ENCODE data around the gene ABCG2. TPM values are rescaled to one million over a fixed set of nuclear protein-coding genes. Genes with fewer than 3 reads are reported as not detected.
A peak's percentile ranks its signal among the peaks of the same experiment; 100 is the strongest.

Gene ABCG2
- total RNA-seq, 2 experiments from 2014 or later, result 0.75 to 0.81 TPM

DNA sequence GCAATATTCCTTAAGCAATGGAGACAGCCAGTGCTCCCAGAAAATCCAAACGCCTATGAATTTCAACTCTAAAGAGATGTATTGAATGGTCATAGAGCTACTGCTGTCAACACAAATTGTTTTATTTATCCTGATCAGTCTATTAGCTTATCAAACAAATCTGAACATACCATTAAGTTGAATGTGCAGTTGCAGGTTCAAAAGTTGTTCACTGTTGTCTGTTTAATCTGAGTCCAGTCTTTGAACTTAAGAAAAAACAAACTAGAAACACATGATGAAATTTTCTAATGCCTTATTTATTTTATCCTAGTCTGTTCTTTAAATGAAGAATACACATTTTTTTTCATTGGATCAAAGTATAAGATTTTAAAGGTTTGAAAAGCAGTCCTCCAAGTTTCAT, 77.8 kb downstream of the ABCG2 start:
- intact Hi-C loops (cut with micrococcal nuclease), result no loop called here
- ChIA-PET CTCF (no interaction called here), POLR2A (no interaction called here)
- Mint-ChIP-seq H3K27ac (no peak overlapping the region), H3K9me3 (no peaks in the 10 kb centered on the region), H3K27me3 (no peaks in the 10 kb centered on the region), H3K4me1 (ENCODE audit: low read depth) (no peaks in the 10 kb centered on the region), H3K36me3 (peaks cover 4% of the 10 kb centered on the region), H3K4me3 (no peak overlapping the region)
- no peak for DNase-seq

- POLR2A ChIA-PET, result no interaction called here
- Mint-ChIP-seq H3K27ac (no peak overlapping the region), H3K36me3 (peaks cover 11% of the 10 kb centered on the region), H3K9me3 (no peaks in the 10 kb centered on the region), H3K27me3 (no peaks in the 10 kb centered on the region), H3K4me3 (no peak overlapping the region), H3K4me1 (ENCODE audit: low read depth) (no peaks in the 10 kb centered on the region)
- CTCF ChIA-PET, result no interaction called here
- intact Hi-C loops (cut with micrococcal nuclease), result no loop called here
- no peak for DNase-seq
Measured at GRCh38 chr4:88078579-88078978, 79.9 kb downstream of the ABCG2 start.

DNA sequence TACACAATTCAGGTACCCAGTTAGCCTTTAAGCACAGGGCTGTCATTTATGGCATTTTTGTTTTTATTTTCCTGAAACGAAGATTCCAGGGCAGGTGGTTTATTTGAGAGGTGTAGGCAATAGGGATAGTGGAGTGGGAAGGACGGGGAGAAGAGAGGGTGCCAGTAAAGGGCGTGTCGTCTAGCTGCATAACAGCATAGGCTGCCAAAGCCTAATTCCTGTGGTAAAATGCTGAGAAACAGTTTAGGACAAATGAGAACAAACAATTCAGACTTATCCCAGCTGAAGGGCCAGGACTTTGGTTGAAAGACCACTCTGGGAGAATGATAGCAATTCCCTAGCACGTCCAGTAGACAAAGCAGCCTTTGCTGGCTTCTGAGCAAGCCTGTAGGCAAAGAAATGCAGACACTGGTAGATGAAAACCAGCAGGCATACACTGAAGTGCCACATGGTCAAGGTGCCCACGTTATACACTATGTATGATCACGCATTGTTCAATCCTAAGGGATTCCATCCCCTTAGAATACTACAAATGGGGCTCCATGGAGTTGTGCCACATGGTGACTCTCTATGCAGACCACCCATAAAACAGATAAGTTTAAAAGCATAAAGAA, 80.4 kb downstream of the ABCG2 start:
- H3K27ac Mint-ChIP-seq, result no peak overlapping the region
- ChIA-PET POLR2A (no interaction called here), CTCF (no interaction called here)
- no peaks in the 10 kb centered on the region for H3K9me3 Mint-ChIP-seq
- intact Hi-C loops (cut with micrococcal nuclease), result no loop called here
- H3K36me3 Mint-ChIP-seq, result peaks cover 11% of the 10 kb centered on the region
- H3K4me3 Mint-ChIP-seq, result no peak overlapping the region
- H3K27me3 Mint-ChIP-seq, result no peaks in the 10 kb centered on the region
- no peak for DNase-seq
- H3K4me1 Mint-ChIP-seq (ENCODE audit: low read depth), result no peaks in the 10 kb centered on the region

GRCh38 chr4:88075336-88075735, 83.1 kb downstream of the ABCG2 start:
- peaks cover 30% of the 10 kb centered on the region for H3K36me3 Mint-ChIP-seq
- H3K4me1 Mint-ChIP-seq (ENCODE audit: low read depth), result no peaks in the 10 kb centered on the region
- no peak overlapping the region for H3K27ac Mint-ChIP-seq
- no peak for DNase-seq
- ChIA-PET POLR2A (no interaction called here), CTCF (no interaction called here)
- peaks cover 12% of the 10 kb centered on the region for H3K9me3 Mint-ChIP-seq
- no peak overlapping the region for H3K4me3 Mint-ChIP-seq
- intact Hi-C loops (cut with micrococcal nuclease), result no loop called here
- H3K27me3 Mint-ChIP-seq, result no peaks in the 10 kb centered on the region

- no peaks in the 10 kb centered on the region for H3K27me3 Mint-ChIP-seq
- intact Hi-C loops (cut with micrococcal nuclease), result no loop called here
- no peak overlapping the region for H3K4me3 Mint-ChIP-seq
- no peak for DNase-seq
- no peak overlapping the region for H3K27ac Mint-ChIP-seq
- peaks cover 48% of the 10 kb centered on the region for H3K36me3 Mint-ChIP-seq
- ChIA-PET CTCF (interaction anchor here (1.4 kb wide), 1 partner anchor 37 kb away, joined by 4 read pairs; no protein-coding TSS in a partner anchor), POLR2A (no interaction called here)
- H3K4me1 Mint-ChIP-seq (ENCODE audit: low read depth), result no peaks in the 10 kb centered on the region
- H3K9me3 Mint-ChIP-seq, result peaks cover 15% of the 10 kb centered on the region
Measured at GRCh38 chr4:88070031-88070430, 88.4 kb downstream of the ABCG2 start.

DNA sequence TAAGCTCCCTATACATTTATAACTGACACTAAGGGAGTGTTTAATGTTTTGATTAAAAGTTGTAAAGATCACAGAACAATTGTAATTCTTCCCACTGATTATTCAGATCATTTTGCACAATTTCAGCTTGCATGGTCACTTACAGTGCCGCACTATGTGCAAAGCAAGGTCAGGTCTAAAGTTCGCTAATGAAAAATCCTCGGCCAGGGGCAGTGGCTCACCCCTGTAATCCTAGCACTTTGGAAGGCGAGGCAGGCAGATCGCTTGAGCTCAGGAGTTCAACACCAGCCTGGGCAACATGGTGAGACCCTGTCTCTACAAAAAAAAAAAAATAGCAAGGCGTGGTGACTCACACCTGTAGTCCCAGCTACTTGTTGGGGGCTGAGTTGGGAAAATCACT, 94.0 kb downstream of the ABCG2 start:
- Mint-ChIP-seq H3K36me3 (peaks cover 25% of the 10 kb centered on the region), H3K4me1 (ENCODE audit: low read depth) (no peaks in the 10 kb centered on the region), H3K27me3 (no peaks in the 10 kb centered on the region), H3K27ac (no peak overlapping the region), H3K4me3 (no peak overlapping the region), H3K9me3 (peaks cover 3% of the 10 kb centered on the region)
- POLR2A ChIA-PET, result no interaction called here
- CTCF ChIA-PET, result no interaction called here
- DNase-seq, result no peak
- intact Hi-C loops (cut with micrococcal nuclease), result no loop called here

DNA sequence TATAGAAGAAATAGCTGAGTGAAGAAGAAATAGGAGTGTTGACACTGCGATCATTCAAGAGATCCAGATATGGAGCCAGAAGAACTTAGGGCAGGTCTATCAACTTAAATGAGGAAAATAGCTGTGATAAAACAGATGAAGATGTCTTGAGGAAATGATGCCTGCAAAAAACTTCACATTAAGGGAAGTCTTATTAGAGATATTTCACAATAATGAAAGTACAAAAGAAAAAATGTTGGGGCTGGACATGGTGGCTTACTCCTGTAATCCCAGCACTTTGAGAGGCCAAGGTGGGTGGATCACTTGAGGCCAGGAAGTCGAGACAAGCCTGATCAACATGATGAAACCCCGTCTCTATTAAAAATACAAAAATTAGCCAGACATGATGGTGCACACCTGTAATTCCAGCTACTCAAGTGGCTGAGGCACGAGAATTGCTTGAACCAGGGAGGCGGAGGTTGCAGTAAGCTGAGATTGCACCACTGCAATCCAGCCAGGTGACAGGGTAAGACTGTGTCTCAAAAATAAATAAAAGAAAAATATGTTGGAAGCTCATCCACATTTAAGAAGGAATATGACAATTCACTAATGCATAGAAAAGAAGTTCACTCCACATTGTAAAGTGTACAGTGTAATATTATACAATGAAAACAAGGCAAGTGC, 94.7 kb downstream of the ABCG2 start:
- no peaks in the 10 kb centered on the region for H3K4me1 Mint-ChIP-seq (ENCODE audit: low read depth)
- CTCF ChIA-PET, result no interaction called here

DNA sequence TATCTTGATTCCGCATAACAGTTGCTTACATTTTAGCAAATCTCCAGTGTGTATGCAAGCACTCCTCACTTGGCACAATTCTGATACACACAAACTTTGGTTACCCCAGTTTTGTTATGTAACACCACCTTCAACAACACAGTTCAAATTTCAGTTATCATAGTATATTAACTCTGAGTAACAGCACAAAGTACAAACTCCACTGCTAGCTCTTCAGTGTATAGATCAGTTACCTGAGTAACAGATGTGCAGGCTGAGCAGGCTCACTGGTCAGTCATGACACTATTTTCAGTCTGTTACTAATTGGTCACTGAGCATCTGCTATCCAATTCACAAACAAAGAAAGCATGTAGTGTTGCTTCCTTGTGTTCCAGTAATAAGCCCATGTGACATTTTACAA, 95.6 kb downstream of the ABCG2 start:
- no peak for DNase-seq
- no peaks in the 10 kb centered on the region for H3K27me3 Mint-ChIP-seq
- CTCF ChIA-PET, result no interaction called here
- H3K4me3 Mint-ChIP-seq, result no peak overlapping the region
- no peaks in the 10 kb centered on the region for H3K4me1 Mint-ChIP-seq (ENCODE audit: low read depth)
- POLR2A ChIA-PET, result no interaction called here
- H3K27ac Mint-ChIP-seq, result no peak overlapping the region
- H3K9me3 Mint-ChIP-seq, result no peaks in the 10 kb centered on the region
- peaks cover 19% of the 10 kb centered on the region for H3K36me3 Mint-ChIP-seq
- intact Hi-C loops (cut with micrococcal nuclease), result no loop called here

More for the DNA sequence above, 94.7 kb downstream of the ABCG2 start:
- intact Hi-C loops (cut with micrococcal nuclease), result no loop called here
- Mint-ChIP-seq H3K27ac (no peak overlapping the region), H3K9me3 (peaks cover 3% of the 10 kb centered on the region), H3K27me3 (no peaks in the 10 kb centered on the region), H3K4me3 (no peak overlapping the region), H3K36me3 (peaks cover 25% of the 10 kb centered on the region)
- no peak for DNase-seq
- POLR2A ChIA-PET, result no interaction called here

DNA sequence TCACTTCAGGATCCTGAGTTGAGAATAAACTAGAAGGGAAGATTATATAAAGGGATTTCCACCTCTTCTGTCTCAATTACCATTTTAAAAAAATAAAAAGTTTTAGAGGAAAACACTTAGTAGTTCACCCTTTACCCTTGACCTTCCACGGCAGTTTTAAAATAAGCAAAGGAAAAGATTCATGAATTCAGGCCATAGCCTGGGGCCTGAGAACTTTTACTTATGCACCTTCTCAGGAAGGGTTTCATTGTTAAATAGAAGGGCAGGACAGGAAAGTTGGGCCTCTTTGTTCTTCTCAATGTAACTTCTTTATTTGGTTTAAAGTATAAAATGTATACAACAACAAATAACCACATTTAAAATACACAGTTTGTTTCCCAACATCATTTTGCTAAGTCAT, 96.1 kb downstream of the ABCG2 start:
- CTCF ChIA-PET, result no interaction called here
- no peak for DNase-seq
- intact Hi-C loops (cut with micrococcal nuclease), result no loop called here
- POLR2A ChIA-PET, result no interaction called here
- Mint-ChIP-seq H3K36me3 (peaks cover 14% of the 10 kb centered on the region), H3K27ac (no peak overlapping the region), H3K4me1 (ENCODE audit: low read depth) (no peaks in the 10 kb centered on the region), H3K9me3 (no peaks in the 10 kb centered on the region), H3K27me3 (no peaks in the 10 kb centered on the region), H3K4me3 (no peak overlapping the region)

DNA sequence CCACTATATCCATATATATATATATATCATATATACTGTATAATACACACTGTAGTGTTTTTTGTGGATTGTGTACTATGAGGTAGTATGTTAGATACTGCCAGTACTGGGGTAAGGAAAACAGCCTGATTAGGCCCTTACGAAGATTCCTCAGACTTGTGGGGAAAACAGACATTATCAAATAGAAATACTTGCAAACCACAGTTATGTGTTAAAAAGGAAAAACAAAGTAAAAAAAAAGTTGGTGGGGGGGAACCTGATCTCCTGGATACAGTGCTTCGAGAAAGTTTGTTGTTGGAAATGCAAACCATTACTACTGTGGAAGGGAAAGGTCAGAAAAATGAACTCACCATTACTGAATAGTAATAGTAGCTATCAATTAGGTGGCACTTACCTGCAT, 98.0 kb downstream of the ABCG2 start:
- Mint-ChIP-seq H3K27ac (no peak overlapping the region), H3K9me3 (no peaks in the 10 kb centered on the region), H3K4me3 (no peak overlapping the region), H3K36me3 (peaks cover 3% of the 10 kb centered on the region), H3K4me1 (ENCODE audit: low read depth) (no peaks in the 10 kb centered on the region), H3K27me3 (no peaks in the 10 kb centered on the region)
- intact Hi-C loops (cut with micrococcal nuclease), result no loop called here
- DNase-seq, result no peak
- ChIA-PET POLR2A (no interaction called here), CTCF (interaction anchor here (1.0 kb wide), 1 partner anchor 159 kb away, joined by 4 read pairs; no protein-coding TSS in a partner anchor)

- CTCF ChIA-PET, result interaction anchor here (1.0 to 1.3 kb wide), 2 partner anchors 152 to 159 kb away, joined by 4 to 5 read pairs; no protein-coding TSS in a partner anchor
- intact Hi-C loops (cut with micrococcal nuclease), result no loop called here
- Mint-ChIP-seq H3K27ac (no peak overlapping the region), H3K9me3 (no peaks in the 10 kb centered on the region), H3K4me3 (no peak overlapping the region), H3K27me3 (no peaks in the 10 kb centered on the region), H3K4me1 (ENCODE audit: low read depth) (no peaks in the 10 kb centered on the region), H3K36me3 (no peaks in the 10 kb centered on the region)
- POLR2A ChIA-PET, result no interaction called here
- DNase-seq, result no peak
Measured at GRCh38 chr4:88059766-88060165, 98.7 kb downstream of the ABCG2 start.

DNA sequence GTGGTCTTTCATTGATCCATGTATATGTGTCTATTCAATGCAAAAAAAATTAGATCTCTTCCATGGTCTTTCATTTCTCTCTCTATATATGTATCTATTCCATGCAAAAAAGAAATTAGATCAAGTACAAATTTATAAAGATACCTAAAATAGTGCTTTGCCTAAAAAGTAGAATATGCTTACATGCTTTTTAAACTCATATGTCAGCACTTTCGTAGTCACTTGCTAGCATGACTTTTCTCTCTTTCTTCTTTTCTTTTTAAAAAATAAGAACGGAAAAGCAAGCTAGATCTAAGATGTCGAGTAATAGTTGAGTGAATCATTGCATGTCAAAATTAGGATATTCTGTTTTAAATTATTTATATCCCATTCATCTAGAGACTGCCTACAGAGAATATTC, 100.1 kb downstream of the ABCG2 start:
- ChIA-PET CTCF (no interaction called here), POLR2A (no interaction called here)
- H3K27me3 Mint-ChIP-seq, result no peaks in the 10 kb centered on the region
- no peak overlapping the region for H3K27ac Mint-ChIP-seq
- no peak overlapping the region for H3K4me3 Mint-ChIP-seq
- peaks cover 1% of the 10 kb centered on the region for H3K36me3 Mint-ChIP-seq
- H3K4me1 Mint-ChIP-seq (ENCODE audit: low read depth), result no peaks in the 10 kb centered on the region
- no peaks in the 10 kb centered on the region for H3K9me3 Mint-ChIP-seq
- intact Hi-C loops (cut with micrococcal nuclease), result no loop called here
- no peak for DNase-seq

DNA sequence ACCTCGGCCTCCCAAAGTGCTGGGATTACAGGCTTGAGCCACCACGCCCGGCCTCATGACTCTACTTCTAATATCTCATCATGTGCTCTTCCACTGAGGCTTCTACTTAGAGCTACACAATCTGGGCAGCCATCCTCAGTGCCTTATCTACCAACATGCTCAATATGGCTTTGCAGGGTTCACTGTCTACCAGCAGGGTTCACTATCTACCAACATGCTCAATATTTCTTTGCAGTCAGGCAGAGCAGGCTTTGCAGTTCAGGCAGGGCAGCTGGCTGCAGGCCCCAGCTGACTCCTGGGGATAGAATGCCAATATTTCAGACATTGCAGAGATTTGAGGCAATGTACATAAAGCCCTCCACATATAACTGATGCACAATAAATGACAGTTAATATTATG, 103.5 kb downstream of the ABCG2 start:
- intact Hi-C loops (cut with micrococcal nuclease), result no loop called here
- peaks cover 3% of the 10 kb centered on the region for H3K36me3 Mint-ChIP-seq
- H3K9me3 Mint-ChIP-seq, result no peaks in the 10 kb centered on the region
- ChIA-PET POLR2A (no interaction called here), CTCF (interaction anchor here (0.7 to 1.6 kb wide), 3 partner anchors 22 to 209 kb away, joined by 3 to 7 read pairs (median 5); no protein-coding TSS in a partner anchor)
- no peak overlapping the region for H3K27ac Mint-ChIP-seq
- DNase-seq, result peak; percentile 10
- no peak overlapping the region for H3K4me3 Mint-ChIP-seq
- no peaks in the 10 kb centered on the region for H3K27me3 Mint-ChIP-seq
- no peaks in the 10 kb centered on the region for H3K4me1 Mint-ChIP-seq (ENCODE audit: low read depth)
